SK-N-SH (cell line): ENCODE results near the gene CBS.
"Not testable (repeated sequence)": the region's sequence is repeated elsewhere in the genome, so short reads cannot be mapped to it uniquely, and the experiment has no call there.

ENCODE experiments used
- CTCF ChIP-seq: fragments of 200-600 bp; sonication (generic); IDR thresholded peaks from 2 replicates; pipeline ENCODE4 v1.6.1; 2017; ENCODE audit warnings: antibody characterized with exemption, mild to moderate bottlenecking, moderate library complexity
- EP300 ChIP-seq, 2 experiments: IDR thresholded peaks; 2 replicates each; pipeline versions ENCODE4 v1.4.0 to v1.6.1; 2012; ENCODE audit warnings: borderline replicate concordance in 1 of 2, low read depth in 1 of 2, low read length in 1 of 2
- POLR2AphosphoS5 ChIP-seq: IDR thresholded peaks from 2 replicates; pipeline ENCODE4 v1.6.1; 2012; ENCODE audit warnings: low read depth, low read length
- RAD21 ChIP-seq: IDR thresholded peaks from 2 replicates; pipeline ENCODE4 v1.6.1; 2012; ENCODE audit warnings: mild to moderate bottlenecking, low read length
- RCOR1 ChIP-seq: fragments of 150-350 bp; IDR thresholded peaks from 2 replicates; pipeline ENCODE4 v1.6.1; 2017; ENCODE audit warnings: antibody characterized with exemption, low read length
- RFX5 ChIP-seq: IDR thresholded peaks from 2 replicates; pipeline ENCODE4 v1.6.1; 2012; ENCODE audit warnings: mild to moderate bottlenecking, improper control_type of control experiment, low read length
- SIN3A ChIP-seq: IDR thresholded peaks from 2 replicates; pipeline ENCODE4 v1.6.1; 2012; ENCODE audit warnings: low read depth, mild to moderate bottlenecking, low read length, moderate library complexity, borderline replicate concordance
- TAF1 ChIP-seq: IDR thresholded peaks from 2 replicates; pipeline ENCODE4 v1.6.1; 2012; ENCODE audit warnings: low read depth, mild to moderate bottlenecking, low read length, moderate library complexity, borderline replicate concordance
- TF ChIP-seq, protein P1 (sequence below): IDR thresholded peaks from 2 replicates; pipeline ENCODE4 v1.4.0; 2012; ENCODE audit warnings: low read depth
- TF ChIP-seq, protein P2 (sequence below): fragments of 150-350 bp; IDR thresholded peaks from 2 replicates; pipeline ENCODE4 v1.6.1; 2017; ENCODE audit warnings: antibody characterized with exemption, low read length, low read depth, borderline replicate concordance
- TF ChIP-seq, protein P3 (sequence below): IDR thresholded peaks from 2 replicates; pipeline ENCODE4 v1.6.1; 2012; ENCODE audit warnings: mild to moderate bottlenecking, low read depth, low read length, moderate library complexity

DNA sequence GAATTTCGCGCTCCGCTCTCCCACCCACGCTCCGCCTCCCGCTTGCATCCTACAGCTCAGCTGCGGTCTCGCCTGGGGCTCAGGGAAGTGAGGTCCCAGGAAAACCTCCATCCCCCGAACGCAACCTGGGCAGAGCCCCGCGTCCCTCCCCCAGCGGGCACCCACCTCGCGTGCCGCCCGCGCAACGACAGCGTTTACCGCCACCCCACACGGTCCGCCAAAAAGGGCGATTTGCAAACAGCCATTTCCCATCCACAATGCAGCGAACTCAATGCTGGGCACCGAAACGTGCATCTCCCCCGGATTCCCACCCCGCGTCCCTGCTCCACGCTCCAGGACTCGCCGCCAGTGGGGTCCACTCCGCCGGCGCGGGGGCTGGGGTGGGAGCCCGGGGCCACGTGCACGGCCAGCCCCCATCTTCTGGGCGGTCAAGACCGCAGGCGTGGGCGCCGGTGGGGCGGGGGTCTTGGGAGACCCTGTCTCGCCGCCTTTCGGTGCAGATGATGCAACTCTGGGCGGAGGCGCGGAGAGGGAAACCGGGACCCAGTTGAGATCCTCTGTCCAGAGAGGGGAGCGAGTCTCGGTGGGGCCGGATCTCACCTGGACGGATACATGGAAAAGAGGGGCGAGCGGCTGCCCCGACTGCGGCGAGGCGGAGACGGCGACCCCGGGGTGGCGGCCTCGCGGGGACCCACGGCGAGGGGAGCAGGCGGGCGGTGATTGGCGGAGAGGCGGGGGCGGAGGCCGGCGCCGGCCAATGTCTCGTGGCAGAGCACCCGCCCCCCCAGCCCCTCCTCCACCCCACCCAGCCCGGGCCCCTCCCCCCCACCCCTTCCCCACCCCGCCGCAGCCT is at the start of gene CBS:
- TF ChIP-seq CTCF; RFX5; SIN3A; TAF1; POLR2AphosphoS5; RAD21; EP300 (IDR thresholded peaks at IDR 0.05; ENCODE audit: borderline replicate concordance in 1 of 2, low read depth in 1 of 2, low read length in 1 of 2); RCOR1: not testable (repeated sequence)
- TF ChIP-seq, protein P1, sequence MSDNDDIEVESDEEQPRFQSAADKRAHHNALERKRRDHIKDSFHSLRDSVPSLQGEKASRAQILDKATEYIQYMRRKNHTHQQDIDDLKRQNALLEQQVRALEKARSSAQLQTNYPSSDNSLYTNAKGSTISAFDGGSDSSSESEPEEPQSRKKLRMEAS, result not testable (repeated sequence)
- TF ChIP-seq, protein P2, sequence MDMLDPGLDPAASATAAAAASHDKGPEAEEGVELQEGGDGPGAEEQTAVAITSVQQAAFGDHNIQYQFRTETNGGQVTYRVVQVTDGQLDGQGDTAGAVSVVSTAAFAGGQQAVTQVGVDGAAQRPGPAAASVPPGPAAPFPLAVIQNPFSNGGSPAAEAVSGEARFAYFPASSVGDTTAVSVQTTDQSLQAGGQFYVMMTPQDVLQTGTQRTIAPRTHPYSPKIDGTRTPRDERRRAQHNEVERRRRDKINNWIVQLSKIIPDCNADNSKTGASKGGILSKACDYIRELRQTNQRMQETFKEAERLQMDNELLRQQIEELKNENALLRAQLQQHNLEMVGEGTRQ, result not testable (repeated sequence)
- TF ChIP-seq, protein P3, sequence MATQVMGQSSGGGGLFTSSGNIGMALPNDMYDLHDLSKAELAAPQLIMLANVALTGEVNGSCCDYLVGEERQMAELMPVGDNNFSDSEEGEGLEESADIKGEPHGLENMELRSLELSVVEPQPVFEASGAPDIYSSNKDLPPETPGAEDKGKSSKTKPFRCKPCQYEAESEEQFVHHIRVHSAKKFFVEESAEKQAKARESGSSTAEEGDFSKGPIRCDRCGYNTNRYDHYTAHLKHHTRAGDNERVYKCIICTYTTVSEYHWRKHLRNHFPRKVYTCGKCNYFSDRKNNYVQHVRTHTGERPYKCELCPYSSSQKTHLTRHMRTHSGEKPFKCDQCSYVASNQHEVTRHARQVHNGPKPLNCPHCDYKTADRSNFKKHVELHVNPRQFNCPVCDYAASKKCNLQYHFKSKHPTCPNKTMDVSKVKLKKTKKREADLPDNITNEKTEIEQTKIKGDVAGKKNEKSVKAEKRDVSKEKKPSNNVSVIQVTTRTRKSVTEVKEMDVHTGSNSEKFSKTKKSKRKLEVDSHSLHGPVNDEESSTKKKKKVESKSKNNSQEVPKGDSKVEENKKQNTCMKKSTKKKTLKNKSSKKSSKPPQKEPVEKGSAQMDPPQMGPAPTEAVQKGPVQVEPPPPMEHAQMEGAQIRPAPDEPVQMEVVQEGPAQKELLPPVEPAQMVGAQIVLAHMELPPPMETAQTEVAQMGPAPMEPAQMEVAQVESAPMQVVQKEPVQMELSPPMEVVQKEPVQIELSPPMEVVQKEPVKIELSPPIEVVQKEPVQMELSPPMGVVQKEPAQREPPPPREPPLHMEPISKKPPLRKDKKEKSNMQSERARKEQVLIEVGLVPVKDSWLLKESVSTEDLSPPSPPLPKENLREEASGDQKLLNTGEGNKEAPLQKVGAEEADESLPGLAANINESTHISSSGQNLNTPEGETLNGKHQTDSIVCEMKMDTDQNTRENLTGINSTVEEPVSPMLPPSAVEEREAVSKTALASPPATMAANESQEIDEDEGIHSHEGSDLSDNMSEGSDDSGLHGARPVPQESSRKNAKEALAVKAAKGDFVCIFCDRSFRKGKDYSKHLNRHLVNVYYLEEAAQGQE, result not testable (repeated sequence)
